Esophagus muscularis mucosa (tissue), 4 donors: Measurements from ENCODE around the gene OVCA2. TPM values are rescaled to one million over a fixed set of nuclear protein-coding genes. Genes with fewer than 3 reads are reported as not detected.

Source experiments
- DNase-seq: peaks from one replicate; pipeline ENCODE4 v3.0.0-alpha.2; 2017; ENCODE audit errors: extremely low spot score
- H3K27ac ChIP-seq, 4 donors: fragments of 200-600 bp; sonication (generic); replicated peaks in 1 of 4; 1 replicate in 3 of 4; 2 replicates in 1 of 4; pipeline ENCODE4 v1.5.1; 2016 to 2019; ENCODE audit warnings: mild to moderate bottlenecking in 1 of 4
- H3K27me3 ChIP-seq, 4 donors: fragments of 200-600 bp; sonication (generic); one replicate each; pipeline versions ENCODE4 v1.5.1 to v1.6.0; 2016 to 2019
- H3K36me3 ChIP-seq, 4 donors: fragments of 200-600 bp; sonication (generic); one replicate each; pipeline ENCODE4 v1.5.1; 2016 to 2019
- H3K4me1 ChIP-seq, 4 donors: fragments of 200-600 bp; sonication (generic); one replicate each; pipeline ENCODE4 v1.5.1; 2016 to 2019
- H3K4me3 ChIP-seq, 4 donors: fragments of 200-600 bp; sonication (generic); 1 replicate in 2 of 4; 2 replicates in 2 of 4; pipeline ENCODE4 v1.5.1; 2016 to 2019; ENCODE audit warnings: mild to moderate bottlenecking in 4 of 4, moderate library complexity in 1 of 4
- H3K9me3 ChIP-seq, 4 donors: fragments of 200-600 bp; sonication (generic); 1 replicate in 3 of 4; 2 replicates in 1 of 4; pipeline ENCODE4 v1.5.1; 2016 to 2019
- EP300 ChIP-seq: sonication (generic); formaldehyde crosslinking; IDR thresholded peaks from one replicate; pipeline ENCODE4 v1.6.1; 2017; ENCODE audit warnings: antibody characterized with exemption
- POLR2A ChIP-seq: fragments of 450-650 bp; IDR thresholded peaks from one replicate; pipeline ENCODE4 v1.6.1; 2017; ENCODE audit warnings: antibody characterized with exemption, moderate library complexity, mild to moderate bottlenecking, low read depth
- POLR2AphosphoS5 ChIP-seq, 2 donors: sonication (generic); formaldehyde crosslinking; IDR thresholded peaks; one replicate each; pipeline ENCODE4 v1.6.1; 2017; ENCODE audit warnings: antibody characterized with exemption in 2 of 2
- WGBS: methylation state at CpG from one replicate; pipeline ENCODE4 v1.1.5; 2018; 5-methylcytosine and 5-hydroxymethylcytosine counted together
- intact Hi-C: fragments of 100-400 bp; cut with DNase I; formaldehyde crosslinking; loops from one replicate; pipeline ENCODE4 v1.15.1; 2023
- total RNA-seq, 4 donors: library from RNA; depleted of rRNA; stranded (reverse); fragments of >200 nt; gene quantifications; one replicate each; pipeline versions ENCODE4 v1.1.0 to v1.2.1, GENCODE V29; 2016
- TF ChIP-seq, protein P1 (sequence below), 3 experiments: fragments of 200-600 bp in 2 of 3; fragments of 450-650 bp in 1 of 3; sonication (generic) in 2 of 3; IDR thresholded peaks; one replicate each; pipeline ENCODE4 v1.5.1; 2017 to 2019; ENCODE audit warnings: antibody characterized with exemption in 3 of 3, mild to moderate bottlenecking in 2 of 3, moderate library complexity in 1 of 3

OVCA2 gene
- total RNA-seq, 4 donors from 2014 or later = 34.9 to 38.9 (median 38.0) TPM

DNA sequence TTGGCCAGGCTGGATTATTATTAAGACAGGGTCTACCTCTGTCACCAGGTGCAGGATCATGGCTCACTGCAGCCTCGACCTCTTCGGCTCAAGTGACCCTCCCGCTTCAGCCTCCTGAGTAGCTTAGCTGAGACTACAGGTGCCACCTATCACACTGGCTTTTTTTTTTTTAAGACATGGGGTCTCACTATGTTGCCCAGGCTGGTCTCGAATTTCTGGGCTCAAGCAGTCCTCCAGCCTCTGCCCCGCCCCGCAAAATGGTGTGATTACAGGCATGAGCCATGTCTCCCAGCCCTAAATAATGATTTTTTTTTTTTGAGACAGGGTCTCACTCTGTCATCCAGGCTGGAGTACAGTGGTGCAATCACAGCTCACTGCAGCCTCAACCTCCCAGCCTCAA lies 5.8 kb downstream of the OVCA2 start:
- WGBS = 91% methylated on average over 6 of the region's 6 CpGs
- Histone ChIP-seq H3K4me1 (peaks cover 36 to 49% (median 48%) of the 10 kb centered on the region in 4 donors), H3K27me3 (peaks cover 0 to 16% (median 0%) of the 10 kb centered on the region in 4 donors), H3K27ac (no peak overlapping the region), H3K9me3 (no peaks in the 10 kb centered on the region), H3K4me3 (no peak overlapping the region), H3K36me3 (peaks cover 6 to 19% (median 17%) of the 10 kb centered on the region in 4 donors)
- no peak for DNase-seq
- intact Hi-C loops = no loop called here
- no peak for TF ChIP-seq POLR2AphosphoS5 (IDR thresholded peaks at IDR 0.05)
- TF ChIP-seq, protein P1, sequence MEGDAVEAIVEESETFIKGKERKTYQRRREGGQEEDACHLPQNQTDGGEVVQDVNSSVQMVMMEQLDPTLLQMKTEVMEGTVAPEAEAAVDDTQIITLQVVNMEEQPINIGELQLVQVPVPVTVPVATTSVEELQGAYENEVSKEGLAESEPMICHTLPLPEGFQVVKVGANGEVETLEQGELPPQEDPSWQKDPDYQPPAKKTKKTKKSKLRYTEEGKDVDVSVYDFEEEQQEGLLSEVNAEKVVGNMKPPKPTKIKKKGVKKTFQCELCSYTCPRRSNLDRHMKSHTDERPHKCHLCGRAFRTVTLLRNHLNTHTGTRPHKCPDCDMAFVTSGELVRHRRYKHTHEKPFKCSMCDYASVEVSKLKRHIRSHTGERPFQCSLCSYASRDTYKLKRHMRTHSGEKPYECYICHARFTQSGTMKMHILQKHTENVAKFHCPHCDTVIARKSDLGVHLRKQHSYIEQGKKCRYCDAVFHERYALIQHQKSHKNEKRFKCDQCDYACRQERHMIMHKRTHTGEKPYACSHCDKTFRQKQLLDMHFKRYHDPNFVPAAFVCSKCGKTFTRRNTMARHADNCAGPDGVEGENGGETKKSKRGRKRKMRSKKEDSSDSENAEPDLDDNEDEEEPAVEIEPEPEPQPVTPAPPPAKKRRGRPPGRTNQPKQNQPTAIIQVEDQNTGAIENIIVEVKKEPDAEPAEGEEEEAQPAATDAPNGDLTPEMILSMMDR (IDR thresholded peaks at IDR 0.05) = no peak
- no peak for TF ChIP-seq POLR2A
- no peak for TF ChIP-seq EP300

GRCh38 chr17:2048805-2049204 lies 7.0 kb downstream of the OVCA2 start:
- no peak for DNase-seq
- H3K27ac ChIP-seq = peak overlapping the region in 1 of 4 donors; percentile 68
- TF ChIP-seq POLR2A (no peak), POLR2AphosphoS5 (IDR thresholded peaks at IDR 0.05) (no peak), EP300 (no peak)
- TF ChIP-seq, protein P1 (IDR thresholded peaks at IDR 0.05) = no peak

GRCh38 chr17:2049333-2050299 lies 7.8 kb downstream of the OVCA2 start:
- H3K9me3 ChIP-seq = no peaks in the 10 kb centered on the region
- intact Hi-C loops = loop anchor here (5.0 kb wide), 1 partner anchor 303 kb away; no protein-coding TSS in a partner anchor
- TF ChIP-seq, protein P1 (IDR thresholded peaks at IDR 0.05) = no peak
- TF ChIP-seq POLR2A (no peak), POLR2AphosphoS5 (IDR thresholded peaks at IDR 0.05) (peak in 1 of 2 donors; percentile 19), EP300 (no peak)
- H3K36me3 ChIP-seq = peaks cover 0 to under 1% (median under 1%) of the 10 kb centered on the region in 4 donors
- H3K27me3 ChIP-seq = peaks cover 0 to 34% (median 0%) of the 10 kb centered on the region in 4 donors
- peak overlapping the region; percentile 67 to 72 (median 68) for H3K27ac ChIP-seq
- peak overlapping the region; percentile 76 to 95 (median 78) for H3K4me3 ChIP-seq
- peaks cover 41 to 48% (median 46%) of the 10 kb centered on the region in 4 donors for H3K4me1 ChIP-seq
- DNase-seq = peak; percentile 96
- 18% methylated on average over 11 of the region's 104 CpGs for WGBS

More at GRCh38 chr17:2048805-2049204, 7.0 kb downstream of the OVCA2 start:
- Histone ChIP-seq H3K4me1 (peaks cover 38 to 46% (median 44%) of the 10 kb centered on the region in 4 donors), H3K27me3 (peaks cover 0 to 26% (median 0%) of the 10 kb centered on the region in 4 donors), H3K9me3 (no peaks in the 10 kb centered on the region), H3K4me3 (peak overlapping the region; percentile 76 to 95 (median 78)), H3K36me3 (peaks cover 0 to 8% (median 6%) of the 10 kb centered on the region in 4 donors)
- intact Hi-C loops = no loop called here
- 27% methylated on average over 9 of the region's 9 CpGs for WGBS

- intact Hi-C loops = loop anchor here (5.0 kb wide), 1 partner anchor 302 kb away; no protein-coding TSS in a partner anchor
- DNase-seq = peak; percentile 93
- Histone ChIP-seq H3K4me1 (peaks cover 50 to 56% (median 54%) of the 10 kb centered on the region in 4 donors), H3K4me3 (peak overlapping the region; percentile 76 to 95 (median 78)), H3K36me3 (no peaks in the 10 kb centered on the region), H3K9me3 (no peaks in the 10 kb centered on the region), H3K27me3 (peaks cover 0 to 41% (median 0%) of the 10 kb centered on the region in 4 donors), H3K27ac (peak overlapping the region; percentile 23 to 72 (median 64))
- no peak for TF ChIP-seq POLR2A
- no peak for TF ChIP-seq POLR2AphosphoS5 (IDR thresholded peaks at IDR 0.05)
- TF ChIP-seq, protein P1 (IDR thresholded peaks at IDR 0.05) = peak in 1 of 3 experiments; percentile 13
- no CpG with 5 or more reads among the region's 88 CpGs for WGBS
Observed at GRCh38 chr17:2050300-2051060, 8.7 kb downstream of the OVCA2 start.
